Stimulated activated CD8-positive, alpha-beta memory T cell treated with anti-CD3 and anti-CD28 coated beads, Interleukin-7, amount 100 ng/mL, for 48 hours (primary cell): ENCODE results near the gene UBE2J1.

Experiments used
- DNase-seq, 2 donors: peaks; one replicate each; pipeline ENCODE4 v3.0.0-alpha.2; 2020; ENCODE audit warnings: low read depth in 1 of 2; ENCODE audit errors: extremely low read depth in 1 of 2

The UBE2J1 gene

GRCh38 chr6:89368107-89368506 is 15.6 kb upstream of the UBE2J1 start:
- no peak for DNase-seq

DNA sequence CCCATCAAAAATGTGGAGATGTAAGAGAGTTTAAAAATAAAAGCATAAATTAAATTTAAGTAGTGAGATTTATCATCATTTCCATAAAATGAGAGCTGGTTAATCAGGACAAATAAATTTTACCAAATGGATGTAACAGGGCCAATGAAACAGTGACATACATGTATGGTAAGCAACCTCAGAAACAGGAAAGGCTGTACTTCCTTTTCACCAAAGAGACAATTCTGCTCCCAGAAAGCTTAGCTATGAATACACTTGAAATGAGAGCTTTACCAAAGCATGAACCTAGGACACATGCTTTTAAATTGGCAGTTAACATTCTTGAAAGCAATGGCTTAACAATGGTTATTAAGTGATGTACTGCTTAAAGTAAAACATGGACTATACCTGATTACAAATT is 12.1 kb upstream of the UBE2J1 start:
- DNase-seq, result no peak

DNA sequence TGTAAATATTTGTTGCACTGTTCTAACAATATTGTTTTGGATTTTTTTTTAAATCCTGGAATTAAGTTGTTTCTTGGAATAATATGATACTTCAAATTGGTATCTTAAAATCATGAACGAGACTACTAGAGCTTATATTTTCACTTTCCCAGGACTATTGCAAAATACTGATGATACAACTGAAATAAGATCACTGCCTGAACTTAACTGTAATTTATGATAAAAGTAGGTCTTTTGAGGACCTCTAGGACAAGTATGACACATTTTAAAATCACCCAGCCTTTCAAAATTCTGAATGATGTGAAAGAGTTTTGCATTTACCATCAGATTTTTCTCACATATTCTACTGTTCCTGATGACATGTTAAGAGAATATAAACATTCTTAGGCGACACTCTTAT is 8.6 kb upstream of the UBE2J1 start:
- DNase-seq, result no peak

GRCh38 chr6:89360415-89360999 is 8.0 kb upstream of the UBE2J1 start:
- no peak for DNase-seq

- no peak for DNase-seq
These were observed 7.0 kb upstream of the UBE2J1 start for GRCh38 chr6:89359561-89359960.

DNA sequence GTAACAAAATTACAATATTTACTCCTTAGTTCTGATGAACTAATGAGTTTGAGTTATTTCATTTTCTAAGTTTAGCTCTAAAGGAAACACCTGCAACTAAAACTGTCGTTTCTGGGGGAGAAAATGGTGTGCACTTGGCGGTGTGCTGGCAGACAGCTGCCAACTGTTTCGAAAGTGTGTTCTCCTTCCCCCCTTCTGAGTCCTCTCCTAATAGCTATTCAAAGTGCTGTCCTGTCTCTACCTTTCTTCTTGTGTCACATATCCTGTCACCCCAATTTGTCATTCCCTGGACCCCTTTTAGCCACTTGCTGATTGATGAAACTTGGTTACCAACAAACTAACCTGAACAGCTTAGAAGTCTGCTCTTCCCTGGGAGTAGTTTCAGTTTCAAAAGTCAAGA is 4.9 kb upstream of the UBE2J1 start:
- no peak for DNase-seq

DNA sequence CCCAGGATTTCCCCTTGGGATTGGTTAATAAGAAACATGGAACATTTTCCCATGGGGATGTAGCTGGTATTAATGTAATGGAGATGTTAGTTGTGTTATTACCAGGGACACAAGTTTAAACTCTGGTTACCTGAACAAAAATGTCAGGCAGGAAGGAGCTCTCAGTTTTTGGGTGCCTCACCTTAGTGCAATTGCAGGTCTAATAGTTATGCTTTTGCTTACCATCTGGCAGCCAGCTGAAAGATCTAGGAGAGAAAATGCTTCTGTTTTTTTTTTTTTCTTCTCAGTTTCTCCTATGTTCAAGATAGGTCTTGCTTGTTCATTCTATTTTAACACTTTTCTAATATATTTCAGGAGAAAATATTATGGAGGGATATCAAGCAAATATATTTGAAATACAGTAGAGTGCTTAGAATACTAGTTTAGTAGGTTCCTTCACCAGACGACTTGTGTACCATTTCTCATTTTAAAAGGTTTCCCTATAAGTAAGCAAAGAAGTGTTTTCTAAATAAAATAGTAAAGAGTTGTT is 4.2 kb upstream of the UBE2J1 start:
- DNase-seq, result no peak

DNA sequence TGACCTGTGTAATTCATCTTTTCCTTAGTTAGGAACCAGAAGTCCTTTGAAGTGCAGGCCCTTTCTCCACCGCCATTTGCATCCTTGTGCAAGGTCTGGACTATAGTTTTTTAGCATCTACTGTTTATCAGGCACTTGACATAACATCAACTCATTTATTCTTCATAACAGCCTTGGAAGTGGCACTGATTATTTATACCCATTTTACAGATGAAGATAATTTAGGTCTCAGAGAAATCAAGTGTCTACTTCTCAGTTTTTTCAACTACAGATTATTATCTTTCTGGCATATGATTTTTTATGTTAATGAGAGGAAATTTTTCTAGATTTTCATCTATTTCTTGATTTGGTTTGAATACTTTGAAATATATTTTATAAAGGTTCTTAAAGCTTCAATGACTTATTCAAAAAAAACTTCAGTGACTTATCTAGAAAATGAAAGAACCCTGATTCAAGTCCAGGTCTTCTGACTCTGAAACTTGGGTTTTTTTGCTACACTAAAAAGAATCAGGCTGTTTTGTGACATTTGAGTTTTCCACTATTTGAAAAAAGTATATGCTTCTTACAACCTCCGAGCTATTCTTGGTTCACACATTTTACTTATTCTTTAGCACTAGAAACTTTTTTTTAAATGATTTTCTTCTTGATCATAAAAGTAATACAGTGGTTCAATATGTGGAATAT is 3.1 kb upstream of the UBE2J1 start:
- no peak for DNase-seq

DNA sequence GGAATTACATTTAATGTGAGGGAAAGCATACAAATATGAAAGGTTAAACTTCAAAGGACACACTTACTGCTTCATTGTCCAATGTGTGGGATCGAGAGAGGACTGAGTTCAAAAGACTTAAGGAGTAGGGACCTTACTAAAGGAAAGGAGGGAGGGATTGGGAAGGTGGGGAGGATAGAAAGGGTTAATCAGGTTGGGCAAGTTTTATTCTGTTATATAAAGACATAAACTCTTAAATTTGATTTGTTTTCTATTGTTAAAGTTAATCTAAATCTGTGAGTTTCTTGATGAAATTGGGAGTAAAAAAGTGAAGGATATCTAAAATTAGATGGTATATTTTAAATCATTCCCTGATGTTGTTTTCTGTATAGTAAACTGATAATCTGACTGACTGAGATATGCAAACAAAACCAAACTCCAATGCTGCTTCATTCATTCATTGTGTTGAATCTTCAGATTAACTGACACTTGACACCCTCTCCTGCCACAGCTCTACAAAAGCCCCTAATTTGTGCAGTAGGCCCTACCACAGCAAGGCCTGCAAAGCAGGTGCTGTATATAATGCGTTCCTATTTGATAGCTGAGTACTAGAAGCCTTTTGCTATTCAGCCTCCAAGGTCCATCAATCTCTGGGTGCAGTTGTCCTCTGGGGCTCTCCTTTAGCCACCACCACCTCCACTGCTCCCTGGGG is 1.3 kb upstream of the UBE2J1 start:
- DNase-seq, result no peak

GRCh38 chr6:89353118-89353556 is 615 bp upstream of the UBE2J1 start:
- no peak for DNase-seq

DNA sequence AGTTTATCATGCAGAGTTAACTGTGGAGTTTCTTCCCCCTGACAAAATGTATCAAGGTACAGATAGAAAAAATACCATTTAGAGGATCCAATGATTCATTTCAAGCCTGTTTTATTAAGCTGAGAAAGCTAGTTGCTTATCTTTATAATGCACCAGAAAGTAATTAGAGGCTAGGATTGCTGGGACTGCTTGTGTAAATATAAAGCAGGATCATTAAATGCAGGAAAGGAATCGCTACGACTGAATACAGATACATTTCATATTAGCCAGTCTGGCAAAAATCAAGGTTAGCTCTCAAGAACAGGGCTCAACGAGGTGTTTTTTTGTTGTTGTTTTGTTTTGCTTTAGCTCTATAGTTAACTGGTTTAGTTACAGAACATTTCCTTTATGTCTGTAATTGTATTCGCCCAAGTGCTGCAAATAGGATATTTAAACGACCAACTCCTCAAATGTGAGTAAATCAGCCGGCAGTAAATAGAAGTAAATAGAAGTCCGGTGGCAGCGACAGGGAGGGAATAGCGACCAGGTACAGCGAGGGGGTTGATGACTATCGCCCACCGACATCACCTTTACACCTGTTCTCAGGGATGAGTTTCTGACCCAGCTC is 748 bp downstream of the UBE2J1 start:
- no peak for DNase-seq

DNA sequence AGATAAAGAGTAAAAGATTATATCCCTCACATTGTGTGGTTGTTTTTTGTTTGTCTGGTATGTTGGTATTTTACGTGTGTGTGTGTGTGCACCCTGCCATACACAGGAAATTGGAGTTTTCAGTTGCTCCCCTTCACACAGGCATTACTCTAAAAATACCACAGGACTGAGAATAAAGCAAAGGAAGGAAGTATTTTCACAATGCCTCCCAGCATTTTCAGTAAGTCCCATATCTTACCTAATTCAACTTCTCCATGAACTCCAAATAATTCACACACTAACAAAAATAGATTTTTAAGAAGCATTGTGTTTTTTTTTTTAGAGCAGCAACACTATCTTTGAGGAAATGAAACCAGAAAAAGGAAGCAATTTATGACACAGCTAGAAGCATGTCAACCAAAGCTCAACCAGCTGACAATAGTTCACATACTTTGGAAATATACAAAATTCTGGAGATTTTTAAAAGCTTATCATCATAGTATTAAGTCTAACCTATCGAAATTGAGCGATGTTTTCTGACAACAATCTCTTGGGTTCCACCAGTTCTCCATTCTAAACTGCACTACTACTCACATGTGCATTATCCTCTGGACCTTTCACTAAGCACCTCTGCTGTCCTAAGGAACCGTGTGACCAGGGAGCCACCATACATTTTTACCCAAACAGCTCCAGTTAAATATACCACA is 2.1 kb downstream of the UBE2J1 start:
- DNase-seq, result no peak

- DNase-seq, result no peak
These were observed 4.2 kb downstream of the UBE2J1 start for GRCh38 chr6:89348372-89348771.

DNA sequence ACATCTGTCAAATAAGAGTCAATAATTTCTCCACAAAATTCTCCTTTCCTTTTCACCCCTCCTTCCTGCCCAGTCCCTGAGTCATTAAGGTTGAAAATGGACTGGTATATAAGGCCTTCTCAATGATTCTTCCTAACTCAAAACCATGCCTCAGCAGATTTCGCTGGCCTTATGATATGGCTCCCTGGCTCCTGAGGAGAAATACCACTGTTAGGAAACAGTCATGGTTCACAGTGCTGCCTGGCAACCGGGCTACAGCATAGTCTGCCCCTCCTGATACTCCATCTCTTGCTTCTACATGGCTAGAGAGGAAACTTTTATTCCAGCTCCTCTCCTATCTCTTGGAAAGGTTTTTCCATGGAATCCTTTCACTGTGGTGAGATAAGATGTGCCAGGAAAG is 4.7 kb downstream of the UBE2J1 start:
- DNase-seq, result no peak

DNA sequence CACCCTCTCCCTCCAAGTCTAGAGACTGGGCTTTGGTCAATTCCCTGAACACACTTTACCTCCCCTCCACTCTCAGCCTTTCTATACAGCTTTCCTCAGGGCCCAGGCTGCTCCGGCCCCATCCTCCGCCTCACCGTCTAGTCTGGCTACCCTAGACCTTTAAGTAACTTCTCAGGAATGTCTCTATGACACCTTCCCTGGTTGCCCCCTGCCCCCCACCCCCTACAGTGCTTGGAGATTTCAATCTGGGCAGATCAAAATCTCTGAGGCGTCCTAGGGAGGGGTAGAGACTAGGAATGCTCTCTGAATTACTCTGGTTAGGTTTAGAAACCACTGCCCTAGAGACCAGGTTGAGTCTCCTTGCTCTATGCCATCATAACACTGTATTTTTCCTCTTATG is 6.1 kb downstream of the UBE2J1 start:
- DNase-seq, result no peak

- no peak for DNase-seq
These were observed 13.0 kb downstream of the UBE2J1 start for GRCh38 chr6:89339565-89339964.

- no peak for DNase-seq
These were observed 17.4 kb downstream of the UBE2J1 start for GRCh38 chr6:89335164-89335563.

DNA sequence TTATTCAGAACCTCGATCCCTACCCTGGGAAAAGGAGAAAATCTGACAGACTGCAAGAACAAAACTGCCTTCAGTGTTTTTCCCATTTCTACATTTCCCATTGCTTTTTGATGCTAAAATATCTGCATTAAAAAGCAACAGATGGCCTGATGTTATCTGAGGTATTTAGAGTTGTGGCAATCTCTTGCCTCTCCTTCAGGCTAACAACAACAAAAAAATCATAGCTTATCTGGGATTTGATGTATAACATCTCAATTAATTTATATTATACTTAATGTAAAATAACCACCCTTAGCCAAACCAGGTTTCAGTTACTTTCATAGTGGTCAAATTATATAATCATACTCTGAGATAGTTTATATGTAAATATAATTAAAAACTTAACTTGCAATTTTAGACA is 21.6 kb downstream of the UBE2J1 start:
- no peak for DNase-seq

DNA sequence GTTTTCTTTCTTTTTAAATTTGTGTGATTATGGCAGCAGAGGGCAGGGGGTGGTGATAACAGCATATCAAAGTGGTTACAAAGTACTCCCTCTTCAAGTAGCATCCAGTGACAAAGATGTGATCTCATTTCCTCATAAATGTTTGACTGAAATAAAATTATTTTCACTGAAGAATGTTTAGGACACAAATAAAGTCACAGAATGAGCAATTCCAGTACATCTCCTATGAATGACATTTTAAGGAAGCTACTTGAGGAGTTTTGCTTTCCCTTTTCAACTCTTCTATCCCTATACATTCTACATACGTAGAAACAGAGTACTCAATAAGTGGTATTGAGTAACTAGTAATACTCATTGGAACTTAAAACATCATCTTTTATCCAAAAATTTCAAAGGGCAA is 23.5 kb downstream of the UBE2J1 start:
- no peak for DNase-seq

- no peak for DNase-seq
These were observed 28.2 kb downstream of the UBE2J1 start for GRCh38 chr6:89324304-89324703.

DNA sequence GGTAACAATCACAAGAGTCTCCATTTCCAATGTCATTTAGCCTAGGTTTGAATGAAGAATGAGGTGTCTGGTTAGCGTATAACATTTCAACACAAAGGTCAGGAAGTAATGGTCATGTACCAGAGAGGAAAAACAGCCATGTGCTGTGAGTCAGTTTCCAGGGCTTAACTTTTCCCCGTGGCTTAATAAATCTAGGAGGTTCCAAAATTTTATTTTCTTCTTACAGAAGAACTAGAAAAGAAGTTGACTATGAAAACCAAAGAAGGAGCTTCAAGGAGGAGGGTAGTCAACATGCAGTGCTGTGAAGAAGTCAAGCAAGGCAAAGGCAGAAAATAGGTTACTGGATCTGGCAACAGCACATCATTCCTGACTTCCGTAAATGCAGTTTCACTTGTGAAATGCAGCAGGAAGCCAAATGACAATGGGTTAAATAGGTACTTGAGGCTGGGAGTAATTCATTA is 29.0 kb downstream of the UBE2J1 start:
- no peak for DNase-seq
